Measurements from ENCODE around the gene CT47A1.
A peak's percentile ranks its signal among the peaks of the same experiment; 100 is the strongest.
"Not testable (repeated sequence)": the region's sequence is repeated elsewhere in the genome, so short reads cannot be mapped to it uniquely, and the experiment has no call there.

CT47A1 gene

DNA sequence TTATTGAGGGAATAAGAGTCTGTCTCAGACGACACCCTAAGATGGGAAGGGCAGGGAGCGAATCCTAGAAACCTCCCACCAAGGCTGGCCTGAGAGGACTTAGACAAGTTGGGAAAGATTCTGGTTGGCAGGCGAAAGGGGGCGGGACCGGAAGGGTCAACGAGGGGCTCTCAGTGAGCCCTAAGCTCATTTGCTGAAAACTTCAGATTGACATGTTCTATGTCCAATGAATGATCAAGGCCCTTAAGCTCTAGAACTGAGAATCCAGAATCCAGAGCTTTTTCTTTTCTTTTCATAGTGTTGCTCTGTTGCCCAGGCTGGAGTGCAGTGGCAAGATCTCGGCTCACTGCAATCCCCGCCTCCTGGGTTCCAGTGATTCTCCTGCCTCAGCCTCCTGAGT is at the start of gene CT47A1:
CT47A1 (minus strand) TSS at position 101 of the 400 bp plus-strand sequence. CDS start 231 bp downstream, outside the sequence.
- not testable (repeated sequence) for DNase-seq (ENCODE audit: low spot score)

DNA sequence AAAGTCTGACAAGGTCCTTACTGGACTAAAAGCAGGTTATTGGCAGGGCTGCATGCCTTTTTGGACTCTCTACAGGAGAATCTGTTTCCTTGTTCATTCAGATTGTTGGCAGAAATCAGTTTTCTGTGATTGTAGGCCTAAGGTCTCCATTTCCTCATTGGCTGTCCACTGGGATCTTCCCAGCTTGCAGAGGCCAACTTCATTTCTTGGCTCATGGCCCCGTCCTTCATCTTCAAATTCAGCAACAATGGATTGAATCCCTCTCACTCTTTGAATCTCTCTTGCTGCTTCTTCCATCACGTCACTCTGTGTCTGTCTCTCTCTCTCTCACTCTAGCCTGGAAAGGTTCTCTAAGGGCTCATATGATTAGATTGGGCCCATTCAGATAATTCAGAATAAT is 47.0 kb upstream of the CT47A1 start:
- DNase-seq (ENCODE audit: low spot score) = no peak

DNA sequence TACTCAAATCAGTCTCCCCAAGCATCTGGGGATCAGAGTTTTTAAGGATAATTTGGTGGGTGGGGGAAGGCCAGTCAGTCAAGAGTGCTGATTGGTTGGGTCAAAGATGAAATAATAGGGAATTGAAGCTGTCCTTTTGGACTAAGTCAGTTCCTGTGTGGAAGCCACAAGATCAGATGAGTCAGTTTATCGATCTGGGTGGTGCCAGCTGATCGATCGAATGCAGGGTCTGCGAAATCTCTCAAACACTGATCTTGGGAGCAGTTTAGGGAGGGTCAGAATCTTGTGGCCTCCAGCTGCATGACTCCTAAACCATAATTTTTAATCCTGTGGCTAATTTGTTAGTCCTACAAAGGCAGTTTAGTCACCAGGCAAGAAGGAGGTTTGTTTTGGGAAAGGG is 44.5 kb upstream of the CT47A1 start:
- DNase-seq (ENCODE audit: low spot score) = no peak

DNA sequence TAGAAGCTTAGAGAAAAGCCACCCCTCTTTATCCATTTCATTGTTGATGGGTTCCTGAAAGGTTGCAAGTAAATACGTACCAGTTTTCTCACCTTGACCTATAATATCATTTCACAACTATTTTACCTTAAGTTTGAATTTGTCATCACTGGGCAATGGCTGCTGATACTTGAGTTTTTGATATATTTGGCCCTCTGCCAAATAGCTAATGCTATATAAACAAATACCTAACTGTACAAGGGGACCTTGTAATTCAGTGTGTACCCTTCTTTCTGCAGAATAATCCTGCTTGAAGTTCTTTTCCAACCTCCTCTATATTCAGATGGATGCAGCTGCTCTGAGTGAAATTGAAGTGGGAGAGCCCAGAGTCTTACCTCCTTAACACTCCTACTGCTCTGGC is 42.9 kb upstream of the CT47A1 start:
- no peak for DNase-seq (ENCODE audit: low spot score)

GRCh38 chrX:121014826-121015225 is 29.3 kb upstream of the CT47A1 start:
- DNase-seq (ENCODE audit: low spot score) = no peak

DNA sequence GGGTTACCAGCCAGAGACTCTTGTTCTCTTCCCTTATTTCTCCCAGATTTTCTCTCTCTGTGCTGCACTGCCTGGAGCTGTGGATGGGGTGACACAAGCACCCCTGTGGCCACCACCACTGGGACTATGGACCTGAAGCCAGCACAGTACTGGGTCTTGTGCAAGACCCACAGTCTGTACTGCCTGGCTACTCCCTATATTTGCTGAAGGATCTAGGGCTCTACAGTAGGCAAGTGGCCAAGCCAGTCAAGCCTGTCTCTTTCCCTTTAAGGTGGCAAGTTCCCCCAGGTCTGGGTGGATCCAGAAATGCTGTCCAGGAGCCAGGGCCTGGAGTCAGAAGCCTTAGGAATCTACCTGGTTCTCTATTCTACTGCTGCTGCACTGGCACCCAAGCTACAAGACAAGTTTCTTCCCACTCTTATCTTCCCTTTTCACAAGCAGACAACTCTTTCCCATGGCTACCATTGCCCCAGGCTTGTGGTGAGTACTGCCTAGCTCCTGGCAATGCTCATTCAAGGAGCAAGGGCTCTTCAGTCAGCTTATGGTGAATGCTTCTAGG is 28.4 kb upstream of the CT47A1 start:
- no peak for DNase-seq (ENCODE audit: low spot score)

GRCh38 chrX:121011254-121011653 is 25.7 kb upstream of the CT47A1 start:
- no peak for DNase-seq (ENCODE audit: low spot score)

- peak; percentile 16 for DNase-seq (ENCODE audit: low spot score)
Observed at GRCh38 chrX:121010218-121010617, 24.7 kb upstream of the CT47A1 start.

DNA sequence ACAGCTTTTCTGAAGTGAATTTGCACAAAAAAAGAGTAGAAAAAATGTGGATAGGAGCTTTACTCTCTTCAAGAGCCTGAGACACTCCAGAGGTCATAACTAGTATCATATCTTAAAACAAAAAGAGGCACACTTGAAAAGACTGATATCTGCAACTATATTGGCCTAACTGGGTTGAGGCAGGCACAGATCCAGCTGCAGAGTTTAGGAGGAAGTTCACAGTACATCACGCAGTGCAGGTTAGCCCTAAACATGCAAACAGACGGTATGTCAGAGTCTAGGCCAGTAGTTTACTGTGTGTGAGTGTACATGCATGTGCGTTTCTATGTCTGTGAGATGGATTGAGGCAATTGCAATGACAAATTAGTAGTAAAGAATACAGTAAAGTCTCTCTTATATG is 24.2 kb upstream of the CT47A1 start:
- no peak for DNase-seq (ENCODE audit: low spot score)

GRCh38 chrX:121008920-121009319 is 23.4 kb upstream of the CT47A1 start:
- no peak for DNase-seq (ENCODE audit: low spot score)

DNA sequence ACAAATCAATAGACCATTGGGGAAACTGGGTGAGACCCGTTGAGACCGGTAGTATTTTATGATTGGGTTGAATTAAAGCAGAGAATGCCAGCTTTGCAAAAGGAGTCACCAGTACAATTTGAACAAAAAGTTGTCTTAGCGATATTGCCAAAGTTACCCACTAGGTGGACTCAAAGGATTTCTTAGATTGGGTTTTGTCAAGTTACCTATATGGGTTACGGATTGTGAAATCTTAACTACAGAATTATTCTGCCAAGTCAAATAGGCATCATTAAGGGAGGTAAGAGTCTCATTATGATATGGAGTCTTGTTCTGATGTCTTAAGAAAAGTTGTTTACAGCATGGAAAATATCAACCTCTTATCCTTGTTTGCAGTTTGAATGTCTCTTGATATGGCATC is 15.0 kb upstream of the CT47A1 start:
- DNase-seq (ENCODE audit: low spot score) = no peak

DNA sequence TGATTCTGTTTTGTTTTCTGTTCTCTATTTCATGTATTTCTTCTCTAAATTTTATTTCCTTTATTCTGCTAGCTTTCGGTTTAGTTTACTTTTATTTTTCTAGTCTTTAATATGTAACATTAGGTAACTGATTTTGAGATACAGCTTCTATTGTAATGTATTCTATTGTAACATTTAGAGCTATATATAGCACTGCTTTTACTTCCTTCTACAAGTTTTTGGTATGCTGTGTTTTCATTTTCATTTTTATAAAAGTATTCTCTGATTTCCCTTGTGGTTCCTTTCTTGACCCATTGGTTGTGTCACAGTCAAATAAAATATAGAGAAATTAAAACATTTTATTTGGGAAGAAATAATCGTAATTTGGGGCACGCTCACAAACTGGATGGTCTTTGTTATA is 13.9 kb upstream of the CT47A1 start:
- no peak for DNase-seq (ENCODE audit: low spot score)

- not testable (repeated sequence) for DNase-seq (ENCODE audit: low spot score)
Observed at GRCh38 chrX:120956500-120956899, 29.1 kb downstream of the CT47A1 start, which contains the start of gene CT47A7. TSS of gene CT47A7 (minus strand) at chrX:120956600. CDS start at chrX:120956345, 255 bp downstream.

Measured in putamen (tissue), 1 donor.